GM12878 (cell line): ENCODE measurements around the gene ARRDC4. TPM values are rescaled to one million over a fixed set of nuclear protein-coding genes. Genes with fewer than 3 reads are reported as not detected.

Experiments
- ATAC-seq: fragments of 200-7000 bp; cut with Tn5 transposase; 3 replicates; pipeline ENCODE4 v1.9.1; 2020; ENCODE audit warnings: mild to moderate bottlenecking, moderate library complexity
- BruUV-seq: library from RNA; stranded (reverse); fragments of 400-500 nt; replicated peaks from 2 replicates; lab custom pipeline; 2021; lab: Mats Ljungman, UMichigan
- CTCF ChIA-PET: fragments of 300-600 bp; sonication (Branson Sonifier 250); formaldehyde crosslinking; extraction: SDS; loops from one replicate; lab custom pipeline; 2021; ENCODE audit warnings: inconsistent platforms; lab: Yijun Ruan, JAX
- POLR2A ChIA-PET: fragments of 350-600 bp; formaldehyde crosslinking; extraction: SDS; loops from one replicate; lab custom pipeline; 2021; ENCODE audit warnings: inconsistent platforms; lab: Charles Lee
- RAD21 ChIA-PET: fragments of 300-600 bp; sonication (Branson Sonifier 250); formaldehyde crosslinking; loops from one replicate; lab custom pipeline; 2023; ENCODE audit warnings: antibody characterized with exemption; ENCODE audit not compliant: unreplicated experiment; lab: Charles Lee
- SMC1A ChIA-PET: fragments of 300-600 bp; sonication (Branson Sonifier 250); formaldehyde crosslinking; loops from one replicate; lab custom pipeline; 2023; ENCODE audit not compliant: unreplicated experiment, uncharacterized antibody; lab: Charles Lee
- DNase-seq: peaks from one replicate; pipeline ENCODE4 v3.0.0-alpha.2; 2011; ENCODE audit warnings: low read depth, low spot score
- FAIRE-seq: peaks from 3 replicates; lab custom pipeline; 2011; peaks lifted over from hg19 to GRCh38; lab: Jason Lieb, UNC
- H2AFZ ChIP-seq: 2 replicates; pipeline ENCODE4 v1.6.0; 2011; ENCODE audit warnings: low read depth, low read length, control low read depth; ENCODE audit not compliant: control insufficient read depth
- H3K27ac ChIP-seq: 2 replicates; pipeline ENCODE4 v1.5.1; 2011; ENCODE audit warnings: control low read depth; ENCODE audit not compliant: control insufficient read depth, insufficient read depth
- H3K27me3 ChIP-seq, 2 experiments: replicated peaks in 1 of 2; 2 replicates each; pipeline versions ENCODE4 v1.6.0 to v1.6.1; 2011; ENCODE audit warnings: low read length in 1 of 2; ENCODE audit not compliant: control insufficient read depth in 2 of 2, insufficient read depth in 2 of 2
- H3K36me3 ChIP-seq, 2 experiments: 2 replicates each; pipeline ENCODE4 v1.5.1; 2011; ENCODE audit warnings: low read length in 1 of 2; ENCODE audit not compliant: control insufficient read depth in 2 of 2, insufficient read depth in 2 of 2
- H3K4me1 ChIP-seq: 2 replicates; pipeline ENCODE4 v1.6.1; 2011; ENCODE audit warnings: mild to moderate bottlenecking, low read length, moderate library complexity, mixed read lengths; ENCODE audit not compliant: control insufficient read depth, insufficient read depth
- H3K4me2 ChIP-seq: 2 replicates; pipeline ENCODE4 v1.6.0; 2011; ENCODE audit warnings: control low read depth; ENCODE audit not compliant: control insufficient read depth, insufficient read depth
- H3K4me3 ChIP-seq: fragments of 200-600 bp; sonication (generic); 2 replicates; pipeline ENCODE4 v1.5.1; 2016
- H3K79me2 ChIP-seq: 2 replicates; pipeline ENCODE4 v1.6.0; 2011; ENCODE audit warnings: low read length; ENCODE audit not compliant: control insufficient read depth, insufficient read depth
- H3K9ac ChIP-seq: 2 replicates; pipeline ENCODE4 v1.8.0; 2011; ENCODE audit warnings: low read length, control low read depth, mixed read lengths; ENCODE audit not compliant: control insufficient read depth, insufficient read depth
- H3K9me3 ChIP-seq: replicated peaks from 3 replicates; pipeline ENCODE4 v1.5.1; 2011; ENCODE audit warnings: mild to moderate bottlenecking, low read length; ENCODE audit not compliant: control insufficient read depth, insufficient read depth
- H4K20me1 ChIP-seq: 2 replicates; pipeline ENCODE4 v1.6.0; 2011; ENCODE audit not compliant: control insufficient read depth, insufficient read depth
- CBFB ChIP-seq: IDR thresholded peaks from 2 replicates; pipeline ENCODE4 v1.6.1; 2016; ENCODE audit warnings: antibody characterized with exemption, low read depth
- DPF2 ChIP-seq: fragments of 450-650 bp; IDR thresholded peaks from 2 replicates; pipeline ENCODE4 v1.6.1; 2017; ENCODE audit warnings: mild to moderate bottlenecking
- EGR1 ChIP-seq, 2 experiments: IDR thresholded peaks; 1 replicate in 1 of 2; 2 replicates in 1 of 2; pipeline ENCODE4 v1.6.1; 2011 to 2012; ENCODE audit warnings: low read depth in 2 of 2, low read length in 2 of 2, borderline replicate concordance in 1 of 2, mild to moderate bottlenecking in 1 of 2, moderate library complexity in 1 of 2
- HDAC6 ChIP-seq: fragments of 200-600 bp; sonication (generic); IDR thresholded peaks from one replicate; pipeline ENCODE4 v1.8.0; 2017; ENCODE audit warnings: antibody characterized with exemption; ENCODE audit not compliant: unreplicated experiment
- MXI1 ChIP-seq: fragments of 150-350 bp; IDR thresholded peaks from 2 replicates; pipeline ENCODE4 v1.6.1; 2011; ENCODE audit warnings: low read depth, mild to moderate bottlenecking, inconsistent platforms, low read length, improper control_type of control experiment
- RB1 ChIP-seq: fragments of 450-650 bp; formaldehyde crosslinking; IDR thresholded peaks from 2 replicates; pipeline ENCODE4 v1.6.1; 2017; ENCODE audit warnings: mild to moderate bottlenecking, borderline replicate concordance
- SREBF1 ChIP-seq: IDR thresholded peaks from 2 replicates; pipeline ENCODE4 v1.6.1; 2012; ENCODE audit warnings: mild to moderate bottlenecking, low read length
- ZNF207 ChIP-seq: fragments of 450-650 bp; IDR thresholded peaks from 2 replicates; pipeline ENCODE4 v1.6.1; 2014; ENCODE audit warnings: antibody characterized with exemption, mild to moderate bottlenecking, borderline replicate concordance
- ZNF622 ChIP-seq: fragments of 450-650 bp; IDR thresholded peaks from 2 replicates; pipeline ENCODE4 v1.6.1; 2017; ENCODE audit warnings: mild to moderate bottlenecking, inconsistent platforms
- ZSCAN29 ChIP-seq: fragments of 450-650 bp; IDR thresholded peaks from 2 replicates; pipeline ENCODE4 v1.6.1; 2017; ENCODE audit warnings: mild to moderate bottlenecking, moderate library complexity
- WGBS: methylation state at CpG from one replicate; pipeline ENCODE4 v1.1.6; 2016; ENCODE audit warnings: low lambda C conversion rate; ENCODE audit not compliant: insufficient replicate concordance, insufficient coverage; ENCODE audit errors: missing lambda C conversion rate; 5-methylcytosine and 5-hydroxymethylcytosine counted together
- in situ Hi-C: fragments of 300-500 bp; cut with MboI; formaldehyde crosslinking; loops from 9 replicates; pipeline ENCODE4 v1.14.3; 2018; ENCODE audit warnings: mixed read lengths
- intact Hi-C: fragments of 100-400 bp; cut with micrococcal nuclease; formaldehyde crosslinking; loops from one replicate; pipeline ENCODE4 v1.14.2; 2022; ENCODE audit not compliant: unreplicated experiment
- polyA plus RNA-seq, 11 experiments: library from polyadenylated mRNA; depleted of rRNA in 4 of 11; unstranded in 6 of 11; stranded (reverse) in 5 of 11; fragments of >200 nt; fragmentation: Nextera tagmentation in 4 of 11; fragmentation: Illumina TruSeq in 1 of 11; extraction: Ambion mirVana in 4 of 11; extraction: Trizol in 1 of 11; gene quantifications; 1 replicate in 1 of 11; 2 replicates in 10 of 11; pipeline versions ENCODE4 v1.2.1 to v1.2.3, GENCODE V29; 2011 to 2016; ENCODE audit warnings: inconsistent platforms in 2 of 11, missing spikeins in 2 of 11, low read depth in 1 of 11
- total RNA-seq, 4 experiments: library from RNA; depleted of rRNA in 3 of 4; stranded (reverse); fragments of >200 nt in 3 of 4; fragmentation: Illumina TruSeq in 1 of 4; extraction: Trizol in 1 of 4; gene quantifications; 2 replicates each; pipeline versions ENCODE4 v1.2.1 to v1.2.3, GENCODE V29; 2013 to 2021
- TF ChIP-seq, protein P1 (sequence below): IDR thresholded peaks from 2 replicates; pipeline ENCODE4 v1.6.1; 2011; ENCODE audit warnings: borderline replicate concordance, low read depth, mild to moderate bottlenecking, moderate library complexity, low read length; ENCODE audit not compliant: insufficient read depth, poor library complexity, severe bottlenecking
- TF ChIP-seq, protein P2 (sequence below): fragments of 450-650 bp; IDR thresholded peaks from 2 replicates; pipeline ENCODE4 v1.6.1; 2016; ENCODE audit warnings: mild to moderate bottlenecking
- TF ChIP-seq, protein P3 (sequence below): fragments of 450-650 bp; IDR thresholded peaks from 2 replicates; pipeline ENCODE4 v1.6.1; 2017; ENCODE audit warnings: mild to moderate bottlenecking

Gene ARRDC4
- total and polyA plus RNA-seq, 10 of the 15 experiments (the other 5 are each of a cell fraction or from before 2014, with no cell fraction given): 0.03 to 0.54 (median 0.07) TPM

DNA sequence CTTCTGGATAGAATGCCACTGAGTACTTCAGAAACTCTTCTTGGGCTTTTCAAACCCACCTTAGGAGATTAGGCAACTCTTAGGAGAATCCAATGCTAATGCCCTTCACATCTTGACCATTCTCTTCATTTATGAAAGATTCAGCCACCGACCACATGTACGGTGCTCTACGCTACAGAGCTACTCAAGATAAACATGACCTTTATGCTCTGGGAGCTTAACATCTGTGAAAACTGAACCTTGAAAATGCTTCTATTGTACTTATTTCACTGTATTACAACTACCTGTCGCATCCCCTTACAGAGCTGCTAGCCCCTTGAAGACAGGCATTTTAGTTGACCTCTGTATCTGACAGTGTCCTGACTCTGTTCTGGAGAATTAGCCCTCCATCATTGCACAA lies 19.5 kb upstream of the ARRDC4 start (continued):
- TF ChIP-seq, protein P1, sequence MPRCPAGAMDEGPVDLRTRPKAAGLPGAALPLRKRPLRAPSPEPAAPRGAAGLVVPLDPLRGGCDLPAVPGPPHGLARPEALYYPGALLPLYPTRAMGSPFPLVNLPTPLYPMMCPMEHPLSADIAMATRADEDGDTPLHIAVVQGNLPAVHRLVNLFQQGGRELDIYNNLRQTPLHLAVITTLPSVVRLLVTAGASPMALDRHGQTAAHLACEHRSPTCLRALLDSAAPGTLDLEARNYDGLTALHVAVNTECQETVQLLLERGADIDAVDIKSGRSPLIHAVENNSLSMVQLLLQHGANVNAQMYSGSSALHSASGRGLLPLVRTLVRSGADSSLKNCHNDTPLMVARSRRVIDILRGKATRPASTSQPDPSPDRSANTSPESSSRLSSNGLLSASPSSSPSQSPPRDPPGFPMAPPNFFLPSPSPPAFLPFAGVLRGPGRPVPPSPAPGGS: no peak
- TF ChIP-seq ZSCAN29 (no peak), ZNF622 (no peak)

DNA sequence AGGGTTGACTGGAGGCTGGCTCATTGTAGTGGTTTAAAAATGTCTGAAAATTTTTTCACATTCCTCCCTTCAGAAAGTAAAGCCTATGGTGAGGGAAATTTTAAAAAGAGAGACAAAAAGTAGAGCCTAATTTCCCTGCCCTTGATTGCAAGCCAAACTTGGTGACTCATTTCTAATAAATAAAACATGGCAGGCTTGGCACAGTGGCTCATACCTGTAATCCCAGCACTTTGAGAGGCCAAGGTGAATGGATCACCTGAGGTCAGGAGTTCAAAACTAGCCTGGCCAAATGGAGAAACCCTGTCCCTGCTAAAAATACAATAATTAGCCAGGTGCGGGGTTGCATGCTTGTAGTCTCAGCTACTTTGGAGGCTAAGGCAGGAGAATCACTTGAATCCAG lies 18.9 kb upstream of the ARRDC4 start:
- ChIA-PET RAD21 (no interaction called here), POLR2A (no interaction called here), CTCF (interaction anchor here (0.7 kb wide), 1 partner anchor 282 kb away, joined by 3 read pairs; no protein-coding TSS in a partner anchor), SMC1A (no interaction called here)
- intact Hi-C loops: no loop called here
- 0% methylated on average over 1 of the region's 1 CpG for WGBS
- H3K4me3 ChIP-seq: no peak overlapping the region
- no peaks in the 10 kb centered on the region for H3K27me3 ChIP-seq
- DNase-seq: no peak
- no peak for FAIRE-seq
- no peak for ATAC-seq
- in situ Hi-C loops: no loop called here
- no TSS peak for BruUV-seq
- no peaks in the 10 kb centered on the region for H4K20me1 ChIP-seq
- H3K36me3 ChIP-seq: no peaks in the 10 kb centered on the region
- H3K79me2 ChIP-seq: no peaks in the 10 kb centered on the region
- H3K4me2 ChIP-seq: no peak overlapping the region
- H3K9ac ChIP-seq: no peak overlapping the region
- H3K4me1 ChIP-seq: no peaks in the 10 kb centered on the region
- TF ChIP-seq, protein P2, sequence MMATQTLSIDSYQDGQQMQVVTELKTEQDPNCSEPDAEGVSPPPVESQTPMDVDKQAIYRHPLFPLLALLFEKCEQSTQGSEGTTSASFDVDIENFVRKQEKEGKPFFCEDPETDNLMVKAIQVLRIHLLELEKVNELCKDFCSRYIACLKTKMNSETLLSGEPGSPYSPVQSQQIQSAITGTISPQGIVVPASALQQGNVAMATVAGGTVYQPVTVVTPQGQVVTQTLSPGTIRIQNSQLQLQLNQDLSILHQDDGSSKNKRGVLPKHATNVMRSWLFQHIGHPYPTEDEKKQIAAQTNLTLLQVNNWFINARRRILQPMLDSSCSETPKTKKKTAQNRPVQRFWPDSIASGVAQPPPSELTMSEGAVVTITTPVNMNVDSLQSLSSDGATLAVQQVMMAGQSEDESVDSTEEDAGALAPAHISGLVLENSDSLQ: no peak
- TF ChIP-seq MXI1: no peak
- TF ChIP-seq SREBF1: no peak
- TF ChIP-seq, protein P3, sequence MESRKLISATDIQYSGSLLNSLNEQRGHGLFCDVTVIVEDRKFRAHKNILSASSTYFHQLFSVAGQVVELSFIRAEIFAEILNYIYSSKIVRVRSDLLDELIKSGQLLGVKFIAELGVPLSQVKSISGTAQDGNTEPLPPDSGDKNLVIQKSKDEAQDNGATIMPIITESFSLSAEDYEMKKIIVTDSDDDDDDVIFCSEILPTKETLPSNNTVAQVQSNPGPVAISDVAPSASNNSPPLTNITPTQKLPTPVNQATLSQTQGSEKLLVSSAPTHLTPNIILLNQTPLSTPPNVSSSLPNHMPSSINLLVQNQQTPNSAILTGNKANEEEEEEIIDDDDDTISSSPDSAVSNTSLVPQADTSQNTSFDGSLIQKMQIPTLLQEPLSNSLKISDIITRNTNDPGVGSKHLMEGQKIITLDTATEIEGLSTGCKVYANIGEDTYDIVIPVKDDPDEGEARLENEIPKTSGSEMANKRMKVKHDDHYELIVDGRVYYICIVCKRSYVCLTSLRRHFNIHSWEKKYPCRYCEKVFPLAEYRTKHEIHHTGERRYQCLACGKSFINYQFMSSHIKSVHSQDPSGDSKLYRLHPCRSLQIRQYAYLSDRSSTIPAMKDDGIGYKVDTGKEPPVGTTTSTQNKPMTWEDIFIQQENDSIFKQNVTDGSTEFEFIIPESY: no peak
- TF ChIP-seq RB1: no peak
- no peak for TF ChIP-seq CBFB
- no peak for TF ChIP-seq ZNF207
- no peak for TF ChIP-seq DPF2
- no peak for TF ChIP-seq HDAC6
- TF ChIP-seq EGR1 (IDR thresholded peaks at IDR 0.05; ENCODE audit: borderline replicate concordance in 1 of 2, low read depth in 2 of 2, low read length in 2 of 2): no peak
- H3K27ac ChIP-seq: no peak overlapping the region
- H3K9me3 ChIP-seq: no peaks in the 10 kb centered on the region
- no peak overlapping the region for H2AFZ ChIP-seq
